ENCODE data around the gene SPTBN5. TPM values are rescaled to one million over a fixed set of nuclear protein-coding genes. Genes with fewer than 3 reads are reported as not detected.

Gene SPTBN5
- total RNA-seq, 3 donors from 2014 or later (not counting 1 experiment from before 2014, with no cell fraction given) = 4.1 to 6.0 (median 5.2) TPM

GRCh38 chr15:41896566-41896965 lies 2.7 kb upstream of the SPTBN5 start:
- intact Hi-C loops (cut with micrococcal nuclease) = no loop called here
- DNase-seq (no peak), ATAC-seq (no peak)
- Mint-ChIP-seq H3K4me1 (peaks cover 14 to 40% of the 10 kb centered on the region in 2 donors), H3K36me3 (no peaks in the 10 kb centered on the region), H3K9me3 (no peaks in the 10 kb centered on the region), H3K27me3 (ENCODE audit: low read depth in 2 of 2) (no peaks in the 10 kb centered on the region), H3K4me3 (peak overlapping the region; percentile 21), H3K27ac (peak overlapping the region; percentile 97)
- H3K36me3 ChIP-seq (ENCODE audit: control insufficient read depth, insufficient read depth, low read length) = peaks cover 3% of the 10 kb centered on the region
- WGBS (ENCODE audit: insufficient coverage) = 97% methylated on average over 6 of the region's 6 CpGs
- peak overlapping the region; percentile 91 for H3K27ac ChIP-seq (ENCODE audit: low read length)
- TF ChIP-seq CTCF (IDR thresholded peaks at IDR 0.05) = no peak
- no peaks in the 10 kb centered on the region for H3K27me3 ChIP-seq (ENCODE audit: control insufficient read depth, insufficient read depth, low read length)
- peaks cover 46% of the 10 kb centered on the region for H3K4me1 ChIP-seq (ENCODE audit: control insufficient read depth, insufficient read depth, low read length)
- no peak overlapping the region for H3K4me3 ChIP-seq (ENCODE audit: low read length)
- no peaks in the 10 kb centered on the region for H3K9me3 ChIP-seq (ENCODE audit: control insufficient read depth, insufficient read depth, low read length)

- Histone ChIP-seq H3K36me3 (ENCODE audit: control insufficient read depth, insufficient read depth, low read length) (peaks cover 2% of the 10 kb centered on the region), H3K4me3 (ENCODE audit: low read length) (no peak overlapping the region), H3K4me1 (ENCODE audit: control insufficient read depth, insufficient read depth, low read length) (peaks cover 46% of the 10 kb centered on the region), H3K27ac (ENCODE audit: low read length) (peak overlapping the region; percentile 91), H3K27me3 (ENCODE audit: control insufficient read depth, insufficient read depth, low read length) (no peaks in the 10 kb centered on the region), H3K9me3 (ENCODE audit: control insufficient read depth, insufficient read depth, low read length) (no peaks in the 10 kb centered on the region)
- Mint-ChIP-seq H3K9me3 (no peaks in the 10 kb centered on the region), H3K27me3 (ENCODE audit: low read depth in 2 of 2) (no peaks in the 10 kb centered on the region), H3K27ac (peak overlapping the region; percentile 97), H3K36me3 (no peaks in the 10 kb centered on the region), H3K4me3 (no peak overlapping the region), H3K4me1 (peaks cover 14 to 40% of the 10 kb centered on the region in 2 donors)
- ATAC-seq (no peak), DNase-seq (no peak)
- intact Hi-C loops (cut with micrococcal nuclease) = loop anchor here (1.0 to 2.0 kb wide), 2 partner anchors 8 to 41 kb away; no protein-coding TSS in a partner anchor
- 100% methylated on average over 1 of the region's 1 CpG for WGBS (ENCODE audit: insufficient coverage)
- no peak for TF ChIP-seq CTCF (IDR thresholded peaks at IDR 0.05)
These were observed 2.1 kb upstream of the SPTBN5 start for GRCh38 chr15:41895957-41896356.

DNA sequence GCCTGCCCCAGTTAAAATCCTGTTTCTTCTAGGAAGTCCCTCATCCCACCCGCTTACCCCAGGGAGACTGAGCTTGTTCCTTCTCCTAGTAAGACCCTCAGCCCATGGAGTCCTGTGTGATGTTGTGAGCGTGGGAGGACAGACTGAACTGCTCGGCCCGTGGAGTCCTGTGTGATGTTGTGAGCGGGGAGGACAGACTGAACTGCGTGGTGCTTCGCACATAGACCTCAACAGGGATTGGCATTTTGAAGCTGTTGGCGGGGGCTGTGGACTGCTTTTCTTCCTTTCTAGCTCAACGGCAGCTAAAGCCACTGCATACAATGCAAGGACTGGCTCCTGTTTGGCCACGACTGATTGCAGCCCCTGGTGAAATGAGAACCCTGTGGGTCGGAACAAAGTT lies 1.6 kb upstream of the SPTBN5 start:
- DNase-seq (no peak), ATAC-seq (peak in 2 of 3 donors; percentile 9 to 10)
- Mint-ChIP-seq H3K36me3 (no peaks in the 10 kb centered on the region), H3K4me1 (peaks cover 14 to 40% of the 10 kb centered on the region in 2 donors), H3K27ac (peak overlapping the region; percentile 97), H3K9me3 (no peaks in the 10 kb centered on the region), H3K4me3 (peak overlapping the region; percentile 83), H3K27me3 (ENCODE audit: low read depth in 2 of 2) (no peaks in the 10 kb centered on the region)
- Histone ChIP-seq H3K27me3 (ENCODE audit: control insufficient read depth, insufficient read depth, low read length) (no peaks in the 10 kb centered on the region), H3K4me1 (ENCODE audit: control insufficient read depth, insufficient read depth, low read length) (peaks cover 46% of the 10 kb centered on the region), H3K36me3 (ENCODE audit: control insufficient read depth, insufficient read depth, low read length) (no peaks in the 10 kb centered on the region), H3K9me3 (ENCODE audit: control insufficient read depth, insufficient read depth, low read length) (no peaks in the 10 kb centered on the region), H3K4me3 (ENCODE audit: low read length) (no peak overlapping the region), H3K27ac (ENCODE audit: low read length) (peak overlapping the region; percentile 91)
- WGBS (ENCODE audit: insufficient coverage) = 71% methylated on average over 9 of the region's 11 CpGs
- intact Hi-C loops (cut with micrococcal nuclease) = loop anchor here (1.0 to 2.0 kb wide), 2 partner anchors 9 to 41 kb away; no protein-coding TSS in a partner anchor
- TF ChIP-seq CTCF (IDR thresholded peaks at IDR 0.05) = no peak
